HepG2 (cell line): ENCODE data around the gene OGFOD3. TPM values are rescaled to one million over a fixed set of nuclear protein-coding genes. Genes with fewer than 3 reads are reported as not detected.

ENCODE experiments used
- ARNT2 ChIP-seq: sonication (generic); formaldehyde crosslinking; IDR thresholded peaks from 2 replicates; pipeline ENCODE4 v1.8.0; 2022; ENCODE audit warnings: mild to moderate bottlenecking, low read depth, missing genetic modification reagents, moderate library complexity
- FOXP1 ChIP-seq, 2 experiments: fragments of 450-650 bp in 1 of 2; IDR thresholded peaks; 2 replicates each; pipeline ENCODE4 v1.6.1; 2017 to 2018; ENCODE audit warnings: antibody characterized with exemption in 1 of 2
- GABPB1 ChIP-seq: IDR thresholded peaks from 2 replicates; pipeline ENCODE4 v1.6.1; 2016; ENCODE audit warnings: mild to moderate bottlenecking, missing genetic modification reagents, moderate library complexity, missing compliant biosample characterization
- GATAD1 ChIP-seq: IDR thresholded peaks from 2 replicates; pipeline ENCODE4 v1.6.1; 2016; ENCODE audit warnings: missing genetic modification reagents, missing compliant biosample characterization
- HOXA3 ChIP-seq: sonication (generic); formaldehyde crosslinking; IDR thresholded peaks from 2 replicates; pipeline ENCODE4 v1.5.0; 2020; ENCODE audit warnings: missing genetic modification reagents
- JDP2 ChIP-seq: sonication (generic); formaldehyde crosslinking; IDR thresholded peaks from 2 replicates; pipeline ENCODE4 v1.8.1; 2022; ENCODE audit warnings: missing genetic modification reagents, borderline replicate concordance
- MAF1 ChIP-seq: sonication (generic); formaldehyde crosslinking; IDR thresholded peaks from 2 replicates; pipeline ENCODE4 v1.5.0; 2020; ENCODE audit warnings: missing genetic modification reagents, borderline replicate concordance
- MIER2 ChIP-seq: IDR thresholded peaks from 2 replicates; pipeline ENCODE4 v1.6.1; 2016; ENCODE audit warnings: missing biosample characterization, missing genetic modification reagents
- NFIB ChIP-seq: sonication (generic); formaldehyde crosslinking; IDR thresholded peaks from 2 replicates; pipeline ENCODE4 v1.9.0; 2021; ENCODE audit warnings: missing genetic modification reagents, mild to moderate bottlenecking, borderline replicate concordance
- NFRKB ChIP-seq: fragments of 450-650 bp; IDR thresholded peaks from 2 replicates; pipeline ENCODE4 v1.6.1; 2017
- NR2C2 ChIP-seq: sonication (generic); formaldehyde crosslinking; IDR thresholded peaks from 2 replicates; pipeline ENCODE4 v1.4.0; 2020; ENCODE audit warnings: missing genetic modification reagents, mild to moderate bottlenecking, moderate library complexity, borderline replicate concordance
- RFXAP ChIP-seq: sonication (generic); formaldehyde crosslinking; IDR thresholded peaks from 2 replicates; pipeline ENCODE4 v1.4.0; 2020; ENCODE audit warnings: missing genetic modification reagents, borderline replicate concordance
- SMARCC2 ChIP-seq: fragments of 450-650 bp; IDR thresholded peaks from 2 replicates; pipeline ENCODE4 v1.6.1; 2017; ENCODE audit warnings: antibody characterized with exemption, mild to moderate bottlenecking
- THAP11 ChIP-seq: IDR thresholded peaks from 2 replicates; pipeline ENCODE4 v1.6.1; 2016; ENCODE audit warnings: missing biosample characterization, missing genetic modification reagents
- TP53 ChIP-seq: sonication (generic); formaldehyde crosslinking; conservative IDR thresholded peaks from 2 replicates; pipeline ENCODE4 v1.4.0; 2020; ENCODE audit warnings: missing genetic modification reagents
- TSC22D2 ChIP-seq: sonication (generic); formaldehyde crosslinking; IDR thresholded peaks from 2 replicates; pipeline ENCODE4 v1.5.1; 2020; ENCODE audit warnings: missing genetic modification reagents, mild to moderate bottlenecking, borderline replicate concordance
- ZFAT ChIP-seq: sonication (generic); formaldehyde crosslinking; conservative IDR thresholded peaks from 2 replicates; pipeline ENCODE4 v1.8.1; 2023; ENCODE audit warnings: missing genetic modification reagents, inconsistent platforms
- ZNF629 ChIP-seq: sonication (generic); formaldehyde crosslinking; conservative IDR thresholded peaks from 2 replicates; pipeline ENCODE4 v1.5.0; 2020; ENCODE audit warnings: missing genetic modification reagents
- ZNF670 ChIP-seq: sonication (generic); formaldehyde crosslinking; IDR thresholded peaks from 2 replicates; pipeline ENCODE4 v1.8.0; 2022; ENCODE audit warnings: mild to moderate bottlenecking, missing genetic modification reagents, borderline replicate concordance
- ZNF720 ChIP-seq: sonication (generic); formaldehyde crosslinking; IDR thresholded peaks from 2 replicates; pipeline ENCODE4 v1.4.0; 2020; ENCODE audit warnings: missing genetic modification reagents
- ZNF773 ChIP-seq: sonication (generic); formaldehyde crosslinking; IDR thresholded peaks from 2 replicates; pipeline ENCODE4 v1.4.0; 2020; ENCODE audit warnings: missing genetic modification reagents, borderline replicate concordance
- polyA plus RNA-seq, 8 experiments: library from polyadenylated mRNA; depleted of rRNA in 3 of 8; stranded (reverse) in 7 of 8; unstranded in 1 of 8; fragments of >200 nt; fragmentation: Illumina TruSeq in 4 of 8; extraction: Trizol in 4 of 8; gene quantifications; 2 replicates each; pipeline versions ENCODE4 v1.2.1 to v1.2.3, GENCODE V29; 2011 to 2016; ENCODE audit warnings: low read depth in 4 of 8, missing spikeins in 1 of 8, mixed read lengths in 1 of 8; ENCODE audit not compliant: insufficient read depth in 1 of 8
- total RNA-seq, 5 experiments: library from RNA; depleted of rRNA; stranded (reverse); fragments of >200 nt; fragmentation: Illumina TruSeq; extraction: Trizol; gene quantifications; 2 replicates each; pipeline ENCODE4 v1.2.3, GENCODE V29; 2016; ENCODE audit warnings: low read depth in 1 of 5
- TF ChIP-seq, protein P1 (sequence below): sonication (generic); formaldehyde crosslinking; IDR thresholded peaks from 2 replicates; pipeline ENCODE4 v1.8.1; 2023; ENCODE audit warnings: missing genetic modification reagents, mild to moderate bottlenecking, borderline replicate concordance
- TF ChIP-seq, protein P2 (sequence below): sonication (generic); formaldehyde crosslinking; IDR thresholded peaks from 2 replicates; pipeline ENCODE4 v1.4.0; 2020; ENCODE audit warnings: mild to moderate bottlenecking, missing genetic modification reagents, borderline replicate concordance
- TF ChIP-seq, protein P3 (sequence below): sonication (generic); formaldehyde crosslinking; IDR thresholded peaks from 2 replicates; pipeline ENCODE4 v1.4.0; 2020; ENCODE audit warnings: missing genetic modification reagents, mild to moderate bottlenecking, borderline replicate concordance
- TF ChIP-seq, protein P4 (sequence below): sonication (generic); formaldehyde crosslinking; IDR thresholded peaks from 2 replicates; pipeline ENCODE4 v1.4.0; 2020; ENCODE audit warnings: missing genetic modification reagents

Gene OGFOD3
- total and polyA plus RNA-seq, 2 of the 13 experiments (the other 11 are each of a cell fraction or from before 2014, with no cell fraction given), result 40.0 to 42.1 TPM

DNA sequence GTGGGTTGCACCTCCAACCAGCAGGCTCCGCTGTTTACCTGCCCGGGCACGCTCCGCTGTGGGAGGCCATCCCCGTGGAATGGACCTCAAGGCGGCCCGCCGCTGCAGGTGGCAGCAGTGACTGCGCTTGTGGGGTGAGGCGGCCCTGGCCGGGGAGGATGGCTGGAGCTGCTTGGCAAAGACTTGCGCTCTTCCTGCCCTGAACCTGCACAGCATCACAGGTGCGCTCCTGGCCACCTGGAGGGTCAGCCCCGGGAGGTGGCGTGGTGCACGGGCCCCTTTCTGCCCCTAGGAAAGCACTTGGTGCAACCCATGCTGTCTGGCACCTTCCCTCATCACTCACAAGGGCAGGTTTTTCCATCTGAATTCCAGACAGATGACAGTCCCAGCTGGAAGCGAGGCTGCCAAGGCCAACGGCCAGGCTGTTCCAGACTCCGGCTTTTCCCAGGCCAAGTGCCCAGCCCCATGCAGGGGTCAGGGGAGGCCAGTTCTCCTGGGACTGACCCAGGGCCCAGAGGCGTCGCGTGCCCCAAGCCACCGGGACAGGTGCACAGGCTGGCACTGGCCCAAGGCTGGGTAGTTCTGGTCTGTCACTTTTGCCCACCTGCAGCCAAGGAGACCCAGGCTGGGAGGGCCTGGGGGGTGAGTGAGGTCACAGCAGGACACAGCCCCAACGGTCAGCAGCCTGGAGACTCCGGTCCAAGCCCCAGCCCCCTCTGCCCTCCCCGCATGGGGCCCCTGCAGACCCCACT is 33.5 kb downstream of the OGFOD3 start (continued):
- TF ChIP-seq, protein P1, sequence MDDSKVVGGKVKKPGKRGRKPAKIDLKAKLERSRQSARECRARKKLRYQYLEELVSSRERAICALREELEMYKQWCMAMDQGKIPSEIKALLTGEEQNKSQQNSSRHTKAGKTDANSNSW (CRISPR knock-in tag), result no peak
- TF ChIP-seq GABPB1 (CRISPR knock-in tag) (peak; percentile 59; the same call in 1 of the 2 replicates), ZFAT (CRISPR knock-in tag) (no peak), MAF1 (CRISPR knock-in tag) (no peak), ARNT2 (CRISPR knock-in tag) (peak; percentile 65; the same call in 1 of the 2 replicates), RFXAP (CRISPR knock-in tag) (0 out of 2 replicates have a peak, but pooled peaks have one; percentile 3), NFIB (CRISPR knock-in tag) (0 out of 2 replicates have a peak, but pooled peaks have one; percentile 70), SMARCC2 (no peak), NR2C2 (CRISPR knock-in tag) (peak; percentile 51; the same call in 1 of the 2 replicates), THAP11 (CRISPR knock-in tag) (no peak), ZNF720 (CRISPR knock-in tag) (no peak), NFRKB (no peak), TSC22D2 (CRISPR knock-in tag) (no peak; the same call in 1 of the 2 replicates), ZNF670 (CRISPR knock-in tag) (no peak; the same call in 1 of the 2 replicates), TP53 (CRISPR knock-in tag) (no peak), MIER2 (peak; percentile 50; the same call in 1 of the 2 replicates), ZNF629 (no peak), HOXA3 (CRISPR knock-in tag) (peak; percentile 51; the same call in 1 of the 2 replicates), ZNF773 (CRISPR knock-in tag) (peak; percentile 46; the same call in 1 of the 2 replicates), GATAD1 (CRISPR knock-in tag) (no peak; the same call in 1 of the 2 replicates), JDP2 (CRISPR knock-in tag) (no peak), FOXP1 (IDR thresholded peaks at IDR 0.05) (no peak), FOXP1 (CRISPR knock-in tag; IDR thresholded peaks at IDR 0.05) (no peak; the same call in 1 of the 2 replicates)
- TF ChIP-seq, protein P2, sequence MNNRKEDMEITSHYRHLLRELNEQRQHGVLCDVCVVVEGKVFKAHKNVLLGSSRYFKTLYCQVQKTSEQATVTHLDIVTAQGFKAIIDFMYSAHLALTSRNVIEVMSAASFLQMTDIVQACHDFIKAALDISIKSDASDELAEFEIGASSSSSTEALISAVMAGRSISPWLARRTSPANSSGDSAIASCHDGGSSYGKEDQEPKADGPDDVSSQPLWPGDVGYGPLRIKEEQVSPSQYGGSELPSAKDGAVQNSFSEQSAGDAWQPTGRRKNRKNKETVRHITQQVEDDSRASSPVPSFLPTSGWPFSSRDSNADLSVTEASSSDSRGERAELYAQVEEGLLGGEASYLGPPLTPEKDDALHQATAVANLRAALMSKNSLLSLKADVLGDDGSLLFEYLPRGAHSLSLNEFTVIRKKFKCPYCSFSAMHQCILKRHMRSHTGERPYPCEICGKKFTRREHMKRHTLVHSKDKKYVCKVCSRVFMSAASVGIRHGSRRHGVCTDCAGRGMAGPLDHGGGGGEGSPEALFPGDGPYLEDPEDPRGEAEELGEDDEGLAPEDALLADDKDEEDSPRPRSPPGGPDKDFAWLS (CRISPR knock-in tag), result 0 out of 2 replicates have a peak, but pooled peaks have one; percentile 24
- TF ChIP-seq, protein P3, sequence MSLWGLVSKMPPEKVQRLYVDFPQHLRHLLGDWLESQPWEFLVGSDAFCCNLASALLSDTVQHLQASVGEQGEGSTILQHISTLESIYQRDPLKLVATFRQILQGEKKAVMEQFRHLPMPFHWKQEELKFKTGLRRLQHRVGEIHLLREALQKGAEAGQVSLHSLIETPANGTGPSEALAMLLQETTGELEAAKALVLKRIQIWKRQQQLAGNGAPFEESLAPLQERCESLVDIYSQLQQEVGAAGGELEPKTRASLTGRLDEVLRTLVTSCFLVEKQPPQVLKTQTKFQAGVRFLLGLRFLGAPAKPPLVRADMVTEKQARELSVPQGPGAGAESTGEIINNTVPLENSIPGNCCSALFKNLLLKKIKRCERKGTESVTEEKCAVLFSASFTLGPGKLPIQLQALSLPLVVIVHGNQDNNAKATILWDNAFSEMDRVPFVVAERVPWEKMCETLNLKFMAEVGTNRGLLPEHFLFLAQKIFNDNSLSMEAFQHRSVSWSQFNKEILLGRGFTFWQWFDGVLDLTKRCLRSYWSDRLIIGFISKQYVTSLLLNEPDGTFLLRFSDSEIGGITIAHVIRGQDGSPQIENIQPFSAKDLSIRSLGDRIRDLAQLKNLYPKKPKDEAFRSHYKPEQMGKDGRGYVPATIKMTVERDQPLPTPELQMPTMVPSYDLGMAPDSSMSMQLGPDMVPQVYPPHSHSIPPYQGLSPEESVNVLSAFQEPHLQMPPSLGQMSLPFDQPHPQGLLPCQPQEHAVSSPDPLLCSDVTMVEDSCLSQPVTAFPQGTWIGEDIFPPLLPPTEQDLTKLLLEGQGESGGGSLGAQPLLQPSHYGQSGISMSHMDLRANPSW (CRISPR knock-in tag), result no peak
- TF ChIP-seq, protein P4, sequence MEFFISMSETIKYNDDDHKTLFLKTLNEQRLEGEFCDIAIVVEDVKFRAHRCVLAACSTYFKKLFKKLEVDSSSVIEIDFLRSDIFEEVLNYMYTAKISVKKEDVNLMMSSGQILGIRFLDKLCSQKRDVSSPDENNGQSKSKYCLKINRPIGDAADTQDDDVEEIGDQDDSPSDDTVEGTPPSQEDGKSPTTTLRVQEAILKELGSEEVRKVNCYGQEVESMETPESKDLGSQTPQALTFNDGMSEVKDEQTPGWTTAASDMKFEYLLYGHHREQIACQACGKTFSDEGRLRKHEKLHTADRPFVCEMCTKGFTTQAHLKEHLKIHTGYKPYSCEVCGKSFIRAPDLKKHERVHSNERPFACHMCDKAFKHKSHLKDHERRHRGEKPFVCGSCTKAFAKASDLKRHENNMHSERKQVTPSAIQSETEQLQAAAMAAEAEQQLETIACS (CRISPR knock-in tag), result no peak
